Caco-2 (cell line): ENCODE data around the gene ARHGEF10L. TPM values are rescaled to one million over a fixed set of nuclear protein-coding genes. Genes with fewer than 3 reads are reported as not detected.

Experiments used
- BruUV-seq: library from RNA; stranded (reverse); fragments of 400-500 nt; replicated peaks from 2 replicates; lab custom pipeline; 2021; lab: Mats Ljungman, UMichigan
- CTCF ChIA-PET: fragments of 300-600 bp; sonication (Branson Sonifier 250); formaldehyde crosslinking; loops from one replicate; lab custom pipeline; 2022; ENCODE audit warnings: antibody characterized with exemption; lab: Charles Lee
- POLR2A ChIA-PET: fragments of 300-600 bp; sonication (Branson Sonifier 250); formaldehyde crosslinking; loops from one replicate; lab custom pipeline; 2022; ENCODE audit warnings: antibody characterized with exemption; lab: Charles Lee
- DNase-seq, 2 experiments: peaks; one replicate each; pipeline versions ENCODE4 v3.0.0 to v3.0.0-alpha.2; 2020 to 2022
- H3K27me3 ChIP-seq: replicated peaks from 2 replicates; pipeline ENCODE4 v1.6.0; 2011; ENCODE audit warnings: low read length; ENCODE audit not compliant: control insufficient read depth, insufficient read depth
- H3K36me3 ChIP-seq: 2 replicates; pipeline ENCODE4 v1.5.1; 2011; ENCODE audit warnings: low read length; ENCODE audit not compliant: control insufficient read depth, insufficient read depth
- H3K4me1 ChIP-seq: fragments of 250-450 bp; sonication (Bioruptor Pico); 2 replicates; pipeline ENCODE4 v1.5.1; 2020; ENCODE audit warnings: mild to moderate bottlenecking
- H3K4me3 ChIP-seq: 2 replicates; pipeline ENCODE4 v1.5.1; 2011; ENCODE audit warnings: low read depth, mild to moderate bottlenecking, control low read depth, low read length
- H3K9me3 ChIP-seq: fragments of 250-450 bp; sonication (Bioruptor Pico); 2 replicates; pipeline ENCODE4 v1.5.1; 2020; ENCODE audit warnings: mild to moderate bottlenecking, moderate library complexity
- H3K27ac Mint-ChIP-seq: one replicate; pipeline ENCODE4 v1.8.0; 2022; ENCODE audit warnings: mixed read lengths; ENCODE audit not compliant: unreplicated experiment
- H3K27me3 Mint-ChIP-seq: one replicate; pipeline ENCODE4 v1.8.0; 2022; ENCODE audit warnings: mixed read lengths; ENCODE audit not compliant: insufficient read depth, unreplicated experiment
- H3K36me3 Mint-ChIP-seq: one replicate; pipeline ENCODE4 v1.8.0; 2022; ENCODE audit warnings: mild to moderate bottlenecking, mixed read lengths; ENCODE audit not compliant: insufficient read depth, unreplicated experiment
- H3K4me1 Mint-ChIP-seq: one replicate; pipeline ENCODE4 v1.8.0; 2022; ENCODE audit warnings: low read depth, mixed read lengths; ENCODE audit not compliant: unreplicated experiment
- H3K4me3 Mint-ChIP-seq: one replicate; pipeline ENCODE4 v1.8.0; 2022; ENCODE audit warnings: mild to moderate bottlenecking, moderate library complexity, mixed read lengths; ENCODE audit not compliant: unreplicated experiment
- H3K9me3 Mint-ChIP-seq: one replicate; pipeline ENCODE4 v1.8.0; 2022; ENCODE audit warnings: mixed read lengths; ENCODE audit not compliant: unreplicated experiment
- CTCF ChIP-seq, 2 experiments: fragments of 200-600 bp in 1 of 2; IDR thresholded peaks; 1 replicate in 1 of 2; 2 replicates in 1 of 2; pipeline versions ENCODE4 v1.5.1 to v1.8.0; 2011 to 2022; ENCODE audit warnings: antibody characterized with exemption in 1 of 2, control low read depth in 1 of 2, inconsistent platforms in 1 of 2, low read depth in 1 of 2, low read length in 1 of 2, mild to moderate bottlenecking in 1 of 2, moderate library complexity in 1 of 2; ENCODE audit not compliant: insufficient read depth in 1 of 2, severe bottlenecking in 1 of 2, unreplicated experiment in 1 of 2
- intact Hi-C: fragments of 100-400 bp; cut with micrococcal nuclease; formaldehyde crosslinking; loops from one replicate; pipeline ENCODE4 v1.10.0; 2022; ENCODE audit not compliant: unreplicated experiment
- total RNA-seq: library from RNA; stranded (reverse); gene quantifications from 2 replicates; pipeline ENCODE4 v1.2.3, GENCODE V29; 2022

Gene ARHGEF10L
- total RNA-seq, 1 experiment from 2014 or later: 31.3 TPM

DNA sequence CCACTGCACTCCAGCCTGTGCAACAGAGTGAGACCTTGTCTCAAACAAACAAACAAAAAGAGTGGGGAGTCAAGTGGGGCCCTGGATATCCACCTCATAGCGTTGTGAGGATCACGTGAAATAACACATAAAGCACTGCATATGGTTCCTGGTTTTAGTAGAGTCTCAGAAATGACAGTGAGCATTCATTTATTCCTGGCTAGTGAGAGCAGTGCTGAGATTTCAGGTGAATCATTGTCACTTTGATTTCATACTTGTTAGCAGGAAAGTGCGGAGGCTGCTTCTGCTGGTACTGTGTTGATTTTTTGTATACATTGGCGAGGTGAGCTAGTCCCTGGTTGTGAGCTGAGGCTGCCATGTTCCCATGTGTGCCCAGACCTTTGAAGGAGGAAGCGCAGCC lies 22.9 kb downstream of the ARHGEF10L start:
- H3K27ac Mint-ChIP-seq: no peak overlapping the region

DNA sequence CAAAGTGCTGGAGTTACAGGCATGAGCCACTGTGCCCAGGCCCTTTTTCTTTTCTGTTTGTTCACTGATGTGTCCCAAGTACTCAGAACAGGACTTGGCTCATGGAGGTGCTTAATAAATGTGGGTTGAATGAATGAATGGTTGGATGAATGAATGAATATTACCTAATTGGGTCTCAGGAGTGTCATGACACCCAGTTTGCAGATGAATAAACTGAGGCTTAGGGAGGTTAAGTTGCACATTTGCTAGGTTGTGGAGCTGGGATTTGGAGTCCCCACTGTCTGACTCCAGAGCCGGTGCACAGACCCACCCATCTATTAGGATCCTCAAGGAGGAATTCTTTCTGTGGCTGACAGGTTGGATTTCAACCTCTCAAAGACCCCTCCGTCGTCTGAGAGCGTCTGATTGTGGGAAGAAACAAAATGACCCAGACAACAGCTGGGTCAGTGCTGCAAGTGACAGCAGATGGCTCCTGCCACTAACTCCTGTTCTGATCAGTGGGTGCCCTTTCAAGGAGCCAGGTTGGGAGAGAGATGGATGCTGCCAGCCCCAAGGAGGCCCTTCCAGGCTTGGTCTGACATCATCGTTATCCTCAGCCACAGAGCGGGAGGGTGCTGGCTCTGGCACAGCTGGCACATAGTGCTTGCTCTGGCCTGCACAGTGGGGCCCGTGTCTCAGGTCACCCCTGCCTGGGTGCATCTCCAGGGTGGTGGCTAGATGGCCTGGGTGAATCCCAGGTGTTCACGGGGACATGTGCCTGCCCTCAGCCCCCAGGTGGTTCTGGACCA lies 24.2 kb downstream of the ARHGEF10L start:
- ChIA-PET POLR2A (no interaction called here), CTCF (interaction anchor here (0.6 kb wide), 1 partner anchor 10 kb away, joined by 4 read pairs; no protein-coding TSS in a partner anchor)
- H3K4me1 Mint-ChIP-seq: no peaks in the 10 kb centered on the region
- no peaks in the 10 kb centered on the region for H3K9me3 ChIP-seq
- no peak overlapping the region for H3K4me3 Mint-ChIP-seq
- BruUV-seq: no TSS peak
- intact Hi-C loops: no loop called here
- no peaks in the 10 kb centered on the region for H3K27me3 Mint-ChIP-seq
- no peak for TF ChIP-seq CTCF (IDR thresholded peaks at IDR 0.05; ENCODE audit: insufficient read depth in 1 of 2, low read depth in 1 of 2, low read length in 1 of 2, severe bottlenecking in 1 of 2, unreplicated experiment in 1 of 2)
- no peak overlapping the region for H3K4me3 ChIP-seq
- no peaks in the 10 kb centered on the region for H3K36me3 Mint-ChIP-seq
- no peak for DNase-seq
- H3K4me1 ChIP-seq: peaks cover 17% of the 10 kb centered on the region
- no peaks in the 10 kb centered on the region for H3K9me3 Mint-ChIP-seq
- no peaks in the 10 kb centered on the region for H3K36me3 ChIP-seq
- no peaks in the 10 kb centered on the region for H3K27me3 ChIP-seq
- H3K27ac Mint-ChIP-seq: no peak overlapping the region

More for the DNA sequence above, 22.9 kb downstream of the ARHGEF10L start:
- Histone ChIP-seq H3K4me1 (peaks cover 17% of the 10 kb centered on the region), H3K4me3 (no peak overlapping the region), H3K36me3 (no peaks in the 10 kb centered on the region), H3K27me3 (no peaks in the 10 kb centered on the region), H3K9me3 (no peaks in the 10 kb centered on the region)
- ChIA-PET POLR2A (no interaction called here), CTCF (no interaction called here)
- Mint-ChIP-seq H3K27me3 (no peaks in the 10 kb centered on the region), H3K4me1 (no peaks in the 10 kb centered on the region), H3K9me3 (no peaks in the 10 kb centered on the region), H3K4me3 (no peak overlapping the region), H3K36me3 (no peaks in the 10 kb centered on the region)
- no peak for TF ChIP-seq CTCF (IDR thresholded peaks at IDR 0.05; ENCODE audit: insufficient read depth in 1 of 2, low read depth in 1 of 2, low read length in 1 of 2, severe bottlenecking in 1 of 2, unreplicated experiment in 1 of 2)
- intact Hi-C loops: no loop called here
- BruUV-seq: no TSS peak
- DNase-seq: no peak

DNA sequence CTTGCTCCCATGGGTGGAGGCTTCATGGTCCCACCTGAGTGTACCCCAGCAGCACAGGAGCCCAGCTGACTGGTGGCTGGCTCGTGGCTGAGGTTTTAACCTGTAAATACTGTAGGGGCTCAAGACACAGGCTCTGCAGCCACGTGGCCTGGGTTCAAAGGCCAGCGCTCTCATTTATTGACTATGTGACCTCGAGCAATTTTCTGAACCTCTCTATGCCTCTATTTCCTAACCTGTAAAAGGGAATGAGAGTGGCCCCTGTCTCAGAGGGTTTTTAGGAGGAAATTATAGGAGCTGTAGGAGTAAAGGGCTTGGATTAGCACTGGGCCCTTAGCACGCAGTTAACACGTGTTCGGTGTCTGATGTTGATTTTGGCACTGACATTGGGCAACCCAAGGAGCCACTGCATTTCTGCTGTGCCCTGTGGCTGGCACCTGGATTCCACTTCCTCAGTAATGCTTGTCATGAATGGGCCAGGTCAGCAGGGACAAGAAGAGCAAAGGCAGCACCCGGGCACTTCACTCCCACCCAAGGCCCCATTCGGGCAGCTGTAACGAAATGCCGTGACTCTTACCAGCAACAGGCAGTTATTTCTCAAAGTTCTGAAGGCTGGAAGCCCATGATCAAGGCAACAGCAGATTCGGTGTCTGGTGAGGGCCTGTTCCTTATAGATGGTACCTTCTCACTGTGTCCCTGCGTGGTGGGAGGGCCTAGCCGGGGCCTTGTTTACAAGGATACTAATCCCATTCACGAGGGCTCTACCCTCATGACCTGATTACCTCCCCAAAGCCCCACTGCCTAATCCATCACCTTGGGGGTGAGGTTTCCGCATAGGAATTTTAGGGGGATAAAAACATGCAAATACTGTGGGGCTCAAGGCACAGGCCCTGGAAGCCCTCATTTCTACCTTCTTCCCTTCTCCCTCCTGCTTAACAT lies 25.2 kb downstream of the ARHGEF10L start:
- ChIA-PET POLR2A (no interaction called here), CTCF (interaction anchor here (0.6 kb wide), 1 partner anchor 9 kb away, joined by 4 read pairs; no protein-coding TSS in a partner anchor)
- intact Hi-C loops: no loop called here
- no TSS peak for BruUV-seq
- no peaks in the 10 kb centered on the region for H3K9me3 ChIP-seq
- no peak overlapping the region for H3K4me3 ChIP-seq
- H3K4me1 ChIP-seq: peaks cover 19% of the 10 kb centered on the region
- Mint-ChIP-seq H3K27ac (no peak overlapping the region), H3K9me3 (no peaks in the 10 kb centered on the region), H3K4me3 (no peak overlapping the region), H3K27me3 (no peaks in the 10 kb centered on the region), H3K36me3 (no peaks in the 10 kb centered on the region), H3K4me1 (peaks cover 2% of the 10 kb centered on the region)
- DNase-seq: no peak
- no peak for TF ChIP-seq CTCF (IDR thresholded peaks at IDR 0.05; ENCODE audit: insufficient read depth in 1 of 2, low read depth in 1 of 2, low read length in 1 of 2, severe bottlenecking in 1 of 2, unreplicated experiment in 1 of 2)
- H3K27me3 ChIP-seq: no peaks in the 10 kb centered on the region
- no peaks in the 10 kb centered on the region for H3K36me3 ChIP-seq
